Neuronal stem cell (in vitro differentiated cells): ENCODE measurements around the gene EDA2R.

Source experiments
- DNase-seq: peaks from one replicate; pipeline ENCODE4 v3.0.0-alpha.2; 2013; ENCODE audit warnings: low spot score
- H2AFZ ChIP-seq: one replicate; pipeline ENCODE4 v1.6.1; 2013; ENCODE audit warnings: mild to moderate bottlenecking, low read length, inconsistent platforms
- H2AK5ac ChIP-seq: 2 replicates; pipeline ENCODE4 v1.6.1; 2013; ENCODE audit warnings: low read depth, mild to moderate bottlenecking, inconsistent platforms, low read length, moderate library complexity, mixed read lengths
- H2BK120ac ChIP-seq: 2 replicates; pipeline ENCODE4 v1.6.1; 2013; ENCODE audit warnings: low read depth, mild to moderate bottlenecking, inconsistent platforms, low read length, moderate library complexity, mixed read lengths
- H2BK12ac ChIP-seq: one replicate; pipeline ENCODE4 v1.6.1; 2013; ENCODE audit warnings: low read length, inconsistent platforms
- H2BK15ac ChIP-seq: 2 replicates; pipeline ENCODE4 v1.6.1; 2013; ENCODE audit warnings: mild to moderate bottlenecking, low read length, inconsistent platforms, mixed read lengths
- H2BK5ac ChIP-seq: one replicate; pipeline ENCODE4 v1.6.1; 2013; ENCODE audit warnings: inconsistent platforms, mild to moderate bottlenecking, low read length, moderate library complexity
- H3K14ac ChIP-seq: one replicate; pipeline ENCODE4 v1.6.1; 2013; ENCODE audit warnings: low read length, inconsistent platforms
- H3K18ac ChIP-seq: 2 replicates; pipeline ENCODE4 v1.6.1; 2013; ENCODE audit warnings: low read length, inconsistent platforms
- H3K23ac ChIP-seq: 2 replicates; pipeline ENCODE4 v1.6.1; 2013; ENCODE audit warnings: low read depth, mild to moderate bottlenecking, mixed read lengths, low read length, inconsistent platforms; ENCODE audit not compliant: poor library complexity
- H3K27ac ChIP-seq: replicated peaks from 3 replicates; pipeline ENCODE4 v1.5.1; 2013; ENCODE audit warnings: low read length, inconsistent platforms
- H3K27me3 ChIP-seq, 3 experiments: 2 replicates each; pipeline ENCODE4 v1.6.1; 2013; ENCODE audit warnings: low read length in 3 of 3, mild to moderate bottlenecking in 2 of 3, inconsistent platforms in 1 of 3, low read depth in 1 of 3, mixed read lengths in 1 of 3, moderate library complexity in 1 of 3; ENCODE audit not compliant: control insufficient read depth in 3 of 3, insufficient read depth in 3 of 3
- H3K36me3 ChIP-seq, 2 donors: replicated peaks in 1 of 2; 2 replicates each; pipeline ENCODE4 v1.6.1; 2013; ENCODE audit warnings: low read length in 2 of 2; ENCODE audit not compliant: control insufficient read depth in 2 of 2, insufficient read depth in 2 of 2
- H3K4ac ChIP-seq: 2 replicates; pipeline ENCODE4 v1.6.1; 2013; ENCODE audit warnings: inconsistent platforms, mild to moderate bottlenecking, low read length, moderate library complexity
- H3K4me1 ChIP-seq, 2 donors: 1 replicate in 1 of 2; 2 replicates in 1 of 2; pipeline ENCODE4 v1.6.1; 2013; ENCODE audit warnings: low read length in 2 of 2, low read depth in 1 of 2; ENCODE audit not compliant: control insufficient read depth in 2 of 2, insufficient read depth in 1 of 2
- H3K4me2 ChIP-seq: one replicate; pipeline ENCODE4 v1.6.1; 2013; ENCODE audit warnings: mild to moderate bottlenecking, low read length, inconsistent platforms; ENCODE audit not compliant: insufficient read depth, poor library complexity, severe bottlenecking
- H3K4me3 ChIP-seq, 2 donors: 2 replicates each; pipeline ENCODE4 v1.5.1; 2013; ENCODE audit warnings: low read length in 2 of 2, mild to moderate bottlenecking in 2 of 2, inconsistent platforms in 1 of 2, moderate library complexity in 1 of 2
- H3K79me1 ChIP-seq: one replicate; pipeline ENCODE4 v1.6.1; 2013; ENCODE audit warnings: low read depth, mild to moderate bottlenecking, inconsistent platforms, low read length, moderate library complexity
- H3K9ac ChIP-seq: one replicate; pipeline ENCODE4 v1.6.1; 2013; ENCODE audit warnings: mild to moderate bottlenecking, low read depth, low read length, inconsistent platforms; ENCODE audit not compliant: poor library complexity
- H3K9me3 ChIP-seq, 2 donors: replicated peaks in 1 of 2; 2 replicates each; pipeline versions ENCODE3 to v1.6.1; 2013; ENCODE audit warnings: low read length in 2 of 2, mild to moderate bottlenecking in 2 of 2, inconsistent platforms in 1 of 2, low read depth in 1 of 2, mixed read lengths in 1 of 2, moderate library complexity in 1 of 2; ENCODE audit not compliant: control insufficient read depth in 2 of 2, insufficient read depth in 1 of 2
- H4K8ac ChIP-seq: one replicate; pipeline ENCODE4 v1.6.1; 2013; ENCODE audit warnings: low read depth, mild to moderate bottlenecking, inconsistent platforms, low read length, moderate library complexity
- H4K91ac ChIP-seq: one replicate; pipeline ENCODE4 v1.6.1; 2013; ENCODE audit warnings: low read length, low read depth, mild to moderate bottlenecking, inconsistent platforms; ENCODE audit not compliant: poor library complexity
- WGBS, 2 donors: extraction: QIAGEN DNeasy Blood & Tissue Kit; methylation state at CpG; one replicate each; pipeline ENCODE4 v1.1.7; 2013; ENCODE audit warnings: missing lambda C conversion rate in 2 of 2, mixed read lengths in 1 of 2; ENCODE audit not compliant: insufficient read length in 2 of 2, insufficient replicate concordance in 1 of 2; ENCODE audit errors: extremely low coverage in 2 of 2; 5-methylcytosine and 5-hydroxymethylcytosine counted together

EDA2R gene

DNA sequence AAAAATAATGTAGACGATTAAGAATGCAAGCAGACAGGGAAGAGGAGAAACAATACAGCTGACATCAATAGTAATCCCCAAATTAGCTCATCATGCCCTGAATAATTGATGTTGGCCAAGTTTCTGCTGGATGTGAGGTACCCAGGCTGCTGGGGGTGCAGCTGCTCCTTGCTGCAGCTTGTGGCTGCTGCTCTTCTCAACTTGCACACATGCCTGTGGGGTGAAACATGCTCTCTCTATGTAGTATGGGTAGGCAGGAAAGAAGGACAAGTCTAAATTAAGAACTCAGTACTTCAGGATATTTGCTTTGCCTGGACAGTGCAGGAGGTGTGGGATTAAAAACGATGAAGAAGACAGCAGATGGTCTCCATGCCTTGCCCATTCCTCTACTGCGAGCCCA lies 16.7 kb downstream of the EDA2R start:
- Histone ChIP-seq H3K4me2 (no peak overlapping the region), H2BK12ac (no peak overlapping the region)

DNA sequence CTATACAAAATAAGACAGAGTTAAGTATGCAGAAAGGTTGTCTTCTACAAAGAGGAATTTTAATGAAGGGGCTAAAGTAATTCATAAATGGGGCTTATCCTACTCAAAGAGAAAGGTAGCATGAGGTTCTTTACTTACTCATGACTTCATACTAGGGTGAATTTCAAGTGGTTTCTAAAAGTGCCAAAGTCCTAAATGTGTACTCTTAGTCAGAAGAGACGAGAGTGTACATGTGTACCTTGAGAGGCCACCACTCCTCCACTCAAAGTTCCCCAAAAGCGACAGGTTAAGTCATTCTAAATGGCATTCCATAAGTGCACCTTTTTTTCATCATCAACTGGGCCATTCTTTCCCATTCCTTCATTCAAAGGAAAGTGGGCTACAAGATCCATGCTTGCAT lies 21.9 kb downstream of the EDA2R start:
- H3K27me3 ChIP-seq = no peaks in the 10 kb centered on the region

More for the DNA sequence above, 16.7 kb downstream of the EDA2R start:
- H2AK5ac ChIP-seq = no peak overlapping the region
- no peak overlapping the region for H3K4ac ChIP-seq
- no peaks in the 10 kb centered on the region for H3K27me3 ChIP-seq
- no peak overlapping the region for H3K27ac ChIP-seq
- H3K9me3 ChIP-seq = no peaks in the 10 kb centered on the region
- H3K9ac ChIP-seq = no peak overlapping the region
- H3K4me3 ChIP-seq = no peak overlapping the region
- no peaks in the 10 kb centered on the region for H3K79me1 ChIP-seq
- H4K91ac ChIP-seq = no peak overlapping the region
- H2BK120ac ChIP-seq = no peak overlapping the region
- H3K14ac ChIP-seq = no peak overlapping the region
- no peak overlapping the region for H2BK15ac ChIP-seq
- WGBS, 2 donors = no CpG with 5 or more reads among the region's 3 CpGs
- H3K36me3 ChIP-seq = peaks cover 0 to 3% of the 10 kb centered on the region in 2 donors
- H2AFZ ChIP-seq = no peak overlapping the region
- H4K8ac ChIP-seq = peak overlapping the region; percentile 17
- no peaks in the 10 kb centered on the region for H3K4me1 ChIP-seq
- no peak overlapping the region for H3K18ac ChIP-seq
- H3K23ac ChIP-seq = no peak overlapping the region
- H2BK5ac ChIP-seq = no peak overlapping the region
- no peak for DNase-seq

GRCh38 chrX:66602381-66602938 lies 36.4 kb downstream of the EDA2R start:
- no peaks in the 10 kb centered on the region for H3K4me1 ChIP-seq
- DNase-seq = no peak
- H2AFZ ChIP-seq = no peak overlapping the region

More for the DNA sequence above, 21.9 kb downstream of the EDA2R start:
- H3K27ac ChIP-seq = no peak overlapping the region
- H2BK12ac ChIP-seq = no peak overlapping the region
- H2AFZ ChIP-seq = no peak overlapping the region
- no peaks in the 10 kb centered on the region for H3K79me1 ChIP-seq
- no peak overlapping the region for H4K8ac ChIP-seq
- H3K9me3 ChIP-seq = no peaks in the 10 kb centered on the region
- no peak overlapping the region for H3K23ac ChIP-seq
- no peak overlapping the region for H2BK5ac ChIP-seq
- H3K14ac ChIP-seq = no peak overlapping the region
- no peak overlapping the region for H3K4ac ChIP-seq
- no peak overlapping the region for H2BK15ac ChIP-seq
- no peak overlapping the region for H2BK120ac ChIP-seq
- no CpG with 5 or more reads among the region's 2 CpGs for WGBS, 2 donors
- no peak overlapping the region for H3K18ac ChIP-seq
- H4K91ac ChIP-seq = no peak overlapping the region
- no peak overlapping the region for H3K9ac ChIP-seq
- DNase-seq = no peak
- H3K36me3 ChIP-seq = peaks cover 0 to 7% of the 10 kb centered on the region in 2 donors
- no peak overlapping the region for H3K4me2 ChIP-seq
- H3K4me1 ChIP-seq = no peaks in the 10 kb centered on the region
- H3K4me3 ChIP-seq = no peak overlapping the region
- no peak overlapping the region for H2AK5ac ChIP-seq

DNA sequence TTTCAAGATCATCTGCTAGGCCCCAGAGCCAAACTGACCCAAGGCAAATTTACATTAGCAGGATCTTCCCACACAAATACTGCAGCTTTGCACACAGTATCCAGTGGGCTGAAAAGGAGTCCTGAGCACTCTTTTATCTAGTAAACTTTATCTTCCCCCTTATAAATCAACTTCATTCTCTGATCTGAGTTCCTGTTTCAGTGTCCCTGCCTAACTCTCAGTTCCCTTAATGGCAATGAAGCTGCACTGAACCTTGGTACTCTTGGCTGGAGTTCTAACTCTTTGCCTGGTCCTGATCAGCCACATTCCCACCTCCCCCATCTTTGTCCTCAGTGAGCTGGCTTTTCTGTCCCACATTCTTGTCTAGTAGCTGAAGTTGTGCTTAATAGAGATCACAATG lies 37.4 kb downstream of the EDA2R start:
- Histone ChIP-seq H2AFZ (no peak overlapping the region), H3K27me3 (no peaks in the 10 kb centered on the region), H3K27ac (no peak overlapping the region), H4K91ac (no peak overlapping the region), H2BK15ac (no peak overlapping the region), H3K14ac (no peak overlapping the region), H3K4me2 (no peak overlapping the region), H4K8ac (no peak overlapping the region), H3K18ac (no peak overlapping the region), H3K9me3 (no peaks in the 10 kb centered on the region), H2AK5ac (no peak overlapping the region), H3K4me1 (no peaks in the 10 kb centered on the region), H2BK120ac (no peak overlapping the region), H3K4me3 (no peak overlapping the region), H2BK5ac (no peak overlapping the region), H2BK12ac (no peak overlapping the region), H3K23ac (no peak overlapping the region), H3K9ac (no peak overlapping the region), H3K36me3 (peaks cover 3 to 56% of the 10 kb centered on the region in 2 donors), H3K4ac (no peak overlapping the region), H3K79me1 (no peaks in the 10 kb centered on the region)
- no peak for DNase-seq

More at GRCh38 chrX:66602381-66602938, 36.4 kb downstream of the EDA2R start:
- no peak overlapping the region for H2BK12ac ChIP-seq
- no peaks in the 10 kb centered on the region for H3K27me3 ChIP-seq
- H2BK5ac ChIP-seq = no peak overlapping the region
- H3K18ac ChIP-seq = no peak overlapping the region
- H2BK15ac ChIP-seq = no peak overlapping the region
- no peak overlapping the region for H4K91ac ChIP-seq
- no peak overlapping the region for H3K27ac ChIP-seq
- no peak overlapping the region for H3K4me2 ChIP-seq
- no peak overlapping the region for H3K9ac ChIP-seq
- no peak overlapping the region for H3K14ac ChIP-seq
- no peak overlapping the region for H2AK5ac ChIP-seq
- WGBS, 2 donors = no CpG with 5 or more reads among the region's 1 CpG
- peaks cover 0 to 4% of the 10 kb centered on the region in 2 donors for H3K9me3 ChIP-seq
- no peaks in the 10 kb centered on the region for H3K79me1 ChIP-seq
- H3K23ac ChIP-seq = no peak overlapping the region
- H3K4ac ChIP-seq = no peak overlapping the region
- H3K4me3 ChIP-seq = no peak overlapping the region
- H3K36me3 ChIP-seq = peaks cover 3 to 49% of the 10 kb centered on the region in 2 donors
- no peak overlapping the region for H4K8ac ChIP-seq
- no peak overlapping the region for H2BK120ac ChIP-seq
